Measurements from ENCODE around the gene BMP6.

- no peak for TF ChIP-seq CTCF (conservative IDR thresholded peaks at IDR 0.05; ENCODE audit: low read depth in 2 of 2)
- TF ChIP-seq POLR2AphosphoS5 (IDR thresholded peaks at IDR 0.05; ENCODE audit: low read depth): no peak
- TF ChIP-seq EZH2 (IDR thresholded peaks at IDR 0.05; ENCODE audit: low read depth, unreplicated experiment): no peak
- TF ChIP-seq ETS1 (IDR thresholded peaks at IDR 0.05): no peak
- TF ChIP-seq EZH2phosphoT487 (IDR thresholded peaks at IDR 0.05; ENCODE audit: unreplicated experiment): no peak
- no peak for TF ChIP-seq CREB1 (CRISPR knock-in tag; IDR thresholded peaks at IDR 0.05; ENCODE audit: low read depth)
- no peak for TF ChIP-seq JUNB (IDR thresholded peaks at IDR 0.05; ENCODE audit: unreplicated experiment)
- TF ChIP-seq REST (IDR thresholded peaks at IDR 0.05; ENCODE audit: unreplicated experiment): no peak
These were observed 16.4 kb downstream of the BMP6 start for GRCh38 chr6:7742223-7742785.
